Neural crest cell (in vitro differentiated cells): ENCODE results near the gene NTNG2. TPM values are rescaled to one million over a fixed set of nuclear protein-coding genes. Genes with fewer than 3 reads are reported as not detected.

ENCODE experiments used
- DNase-seq: peaks from one replicate; pipeline ENCODE4 v3.0.0; 2021; ENCODE audit warnings: low read depth, mixed read lengths, low spot score
- H3K27ac Mint-ChIP-seq: one replicate; pipeline ENCODE4 v1.8.0; 2021; ENCODE audit warnings: mild to moderate bottlenecking, mixed read lengths; ENCODE audit not compliant: unreplicated experiment
- H3K27me3 Mint-ChIP-seq: 2 replicates; pipeline ENCODE4 v1.8.0; 2021; ENCODE audit warnings: low read depth, mild to moderate bottlenecking, mixed read lengths
- H3K36me3 Mint-ChIP-seq: 2 replicates; pipeline ENCODE4 v1.8.0; 2021; ENCODE audit warnings: low read depth, mild to moderate bottlenecking, mixed read lengths
- H3K4me1 Mint-ChIP-seq: 2 replicates; pipeline ENCODE4 v1.8.0; 2021; ENCODE audit warnings: mixed read lengths
- H3K4me3 Mint-ChIP-seq: one replicate; pipeline ENCODE4 v1.8.0; 2021; ENCODE audit warnings: mild to moderate bottlenecking, mixed read lengths
- H3K9me3 Mint-ChIP-seq: 2 replicates; pipeline ENCODE4 v1.8.0; 2021; ENCODE audit warnings: mixed read lengths
- CTCF ChIP-seq: fragments of 200-600 bp; sonication (generic); conservative IDR thresholded peaks from 2 replicates; pipeline ENCODE4 v1.5.0; 2021; ENCODE audit warnings: antibody characterized with exemption, mild to moderate bottlenecking
- total RNA-seq: library from RNA; stranded (reverse); gene quantifications from 2 replicates; pipeline ENCODE4 v1.2.1, GENCODE V29; 2021

The NTNG2 gene
- total RNA-seq, 1 donor from 2014 or later: 3.6 TPM

- no peak for DNase-seq
- H3K4me3 Mint-ChIP-seq: no peak overlapping the region
- H3K9me3 Mint-ChIP-seq: no peaks in the 10 kb centered on the region
- H3K27ac Mint-ChIP-seq: no peak overlapping the region
- no peaks in the 10 kb centered on the region for H3K36me3 Mint-ChIP-seq
- H3K27me3 Mint-ChIP-seq: peaks cover 80% of the 10 kb centered on the region
- no peak for TF ChIP-seq CTCF
- no peaks in the 10 kb centered on the region for H3K4me1 Mint-ChIP-seq
These were observed 37.1 kb upstream of the NTNG2 start for GRCh38 chr9:132124800-132125199.

GRCh38 chr9:132125361-132125760 lies 36.5 kb upstream of the NTNG2 start:
- DNase-seq: no peak
- H3K36me3 Mint-ChIP-seq: no peaks in the 10 kb centered on the region
- no peaks in the 10 kb centered on the region for H3K9me3 Mint-ChIP-seq
- TF ChIP-seq CTCF: no peak
- H3K4me1 Mint-ChIP-seq: no peaks in the 10 kb centered on the region
- no peak overlapping the region for H3K27ac Mint-ChIP-seq
- no peak overlapping the region for H3K4me3 Mint-ChIP-seq
- peaks cover 80% of the 10 kb centered on the region for H3K27me3 Mint-ChIP-seq

GRCh38 chr9:132125944-132126679 lies 35.7 kb upstream of the NTNG2 start:
- H3K4me1 Mint-ChIP-seq: no peaks in the 10 kb centered on the region
- H3K4me3 Mint-ChIP-seq: no peak overlapping the region
- no peak for DNase-seq
- H3K27ac Mint-ChIP-seq: no peak overlapping the region
- TF ChIP-seq CTCF: no peak
- no peaks in the 10 kb centered on the region for H3K9me3 Mint-ChIP-seq
- no peaks in the 10 kb centered on the region for H3K36me3 Mint-ChIP-seq
- H3K27me3 Mint-ChIP-seq: peaks cover 80% of the 10 kb centered on the region

- H3K27me3 Mint-ChIP-seq: peaks cover 75% of the 10 kb centered on the region
- H3K36me3 Mint-ChIP-seq: no peaks in the 10 kb centered on the region
- no peak for TF ChIP-seq CTCF
- H3K27ac Mint-ChIP-seq: no peak overlapping the region
- H3K4me1 Mint-ChIP-seq: no peaks in the 10 kb centered on the region
- no peak for DNase-seq
- no peaks in the 10 kb centered on the region for H3K9me3 Mint-ChIP-seq
- no peak overlapping the region for H3K4me3 Mint-ChIP-seq
These were observed 35.1 kb upstream of the NTNG2 start for GRCh38 chr9:132126680-132127236.

DNA sequence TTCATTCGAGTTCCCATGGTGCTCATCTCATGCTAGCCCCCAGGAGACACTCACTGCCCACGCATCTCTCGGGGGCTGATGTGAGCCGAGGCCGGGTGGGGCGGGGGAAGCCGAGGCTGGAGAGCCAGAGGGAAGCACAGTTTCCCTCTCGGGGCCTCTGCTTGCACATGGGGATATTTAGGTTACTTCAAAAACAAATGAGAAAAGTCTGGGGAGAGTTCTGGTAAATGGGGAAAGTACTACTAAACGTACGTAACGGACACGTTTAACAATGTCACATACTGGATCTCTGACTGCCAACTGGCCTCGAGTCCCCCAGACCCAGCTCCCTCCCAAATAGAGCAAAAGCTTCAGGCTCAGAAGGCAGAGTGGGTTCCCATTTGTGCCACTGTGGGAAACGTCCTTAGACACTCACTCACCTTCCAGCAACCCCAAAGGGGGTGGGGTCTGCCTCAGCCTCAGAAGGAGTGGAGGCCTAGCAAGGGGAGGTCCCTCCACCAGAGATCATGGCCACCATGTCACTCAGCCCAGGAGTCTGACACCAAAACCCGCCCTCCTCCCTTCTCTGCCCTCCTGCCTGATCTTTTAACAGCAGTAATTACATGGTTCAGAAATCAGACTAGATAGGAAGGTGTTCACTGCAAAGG lies 33.8 kb upstream of the NTNG2 start:
- TF ChIP-seq CTCF: no peak
- Mint-ChIP-seq H3K9me3 (no peaks in the 10 kb centered on the region), H3K4me3 (no peak overlapping the region), H3K36me3 (no peaks in the 10 kb centered on the region), H3K4me1 (no peaks in the 10 kb centered on the region), H3K27me3 (peaks cover 70% of the 10 kb centered on the region), H3K27ac (no peak overlapping the region)
- no peak for DNase-seq
